ENCODE measurements around the gene IP6K1.

Gene IP6K1

DNA sequence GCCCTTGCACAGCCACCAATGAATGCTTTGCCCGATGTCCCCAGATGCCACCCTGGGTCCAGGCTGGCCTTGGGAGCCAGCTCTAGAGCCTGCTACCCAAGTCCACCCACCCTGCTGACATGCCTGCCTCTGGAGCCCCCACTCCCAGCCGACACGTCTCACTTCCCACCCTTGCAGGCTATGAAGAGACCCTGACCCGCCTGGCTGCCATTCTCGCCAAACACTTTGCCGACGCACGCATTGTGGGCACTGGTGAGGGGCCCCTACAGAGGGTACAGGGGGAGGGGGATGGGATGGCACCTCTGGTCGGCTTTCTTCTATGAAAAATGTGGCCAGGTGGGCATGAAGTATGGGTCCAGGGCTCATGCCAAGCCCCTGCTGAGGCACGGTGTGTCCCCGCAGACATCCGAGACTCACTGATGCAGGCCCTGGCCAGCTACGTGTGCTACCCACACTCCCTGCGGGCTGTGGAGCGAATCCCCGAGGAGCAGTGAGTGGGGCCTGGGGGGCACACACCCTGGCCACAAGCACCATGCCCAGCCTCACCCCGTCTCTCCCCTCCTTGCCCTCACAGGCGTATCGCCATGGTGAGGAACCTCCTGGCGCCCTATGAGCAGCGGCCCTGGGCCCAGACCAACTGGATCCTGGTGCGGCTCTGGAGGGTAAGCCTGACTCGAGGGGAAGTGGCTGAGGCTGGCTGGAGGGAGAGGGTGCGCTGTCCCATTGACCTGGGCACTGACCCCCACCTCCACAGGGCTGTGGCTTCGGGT is 72.8 kb downstream of the IP6K1 start:
- no peak overlapping the region for H3K4me3 ChIP-seq (ENCODE audit: low read depth, low read length)
- DNase-seq (ENCODE audit: low read depth) = no peak
- TF ChIP-seq, protein P1, sequence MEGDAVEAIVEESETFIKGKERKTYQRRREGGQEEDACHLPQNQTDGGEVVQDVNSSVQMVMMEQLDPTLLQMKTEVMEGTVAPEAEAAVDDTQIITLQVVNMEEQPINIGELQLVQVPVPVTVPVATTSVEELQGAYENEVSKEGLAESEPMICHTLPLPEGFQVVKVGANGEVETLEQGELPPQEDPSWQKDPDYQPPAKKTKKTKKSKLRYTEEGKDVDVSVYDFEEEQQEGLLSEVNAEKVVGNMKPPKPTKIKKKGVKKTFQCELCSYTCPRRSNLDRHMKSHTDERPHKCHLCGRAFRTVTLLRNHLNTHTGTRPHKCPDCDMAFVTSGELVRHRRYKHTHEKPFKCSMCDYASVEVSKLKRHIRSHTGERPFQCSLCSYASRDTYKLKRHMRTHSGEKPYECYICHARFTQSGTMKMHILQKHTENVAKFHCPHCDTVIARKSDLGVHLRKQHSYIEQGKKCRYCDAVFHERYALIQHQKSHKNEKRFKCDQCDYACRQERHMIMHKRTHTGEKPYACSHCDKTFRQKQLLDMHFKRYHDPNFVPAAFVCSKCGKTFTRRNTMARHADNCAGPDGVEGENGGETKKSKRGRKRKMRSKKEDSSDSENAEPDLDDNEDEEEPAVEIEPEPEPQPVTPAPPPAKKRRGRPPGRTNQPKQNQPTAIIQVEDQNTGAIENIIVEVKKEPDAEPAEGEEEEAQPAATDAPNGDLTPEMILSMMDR (IDR thresholded peaks at IDR 0.05; ENCODE audit: control insufficient read depth, extremely low read depth, insufficient read depth) = no peak

DNA sequence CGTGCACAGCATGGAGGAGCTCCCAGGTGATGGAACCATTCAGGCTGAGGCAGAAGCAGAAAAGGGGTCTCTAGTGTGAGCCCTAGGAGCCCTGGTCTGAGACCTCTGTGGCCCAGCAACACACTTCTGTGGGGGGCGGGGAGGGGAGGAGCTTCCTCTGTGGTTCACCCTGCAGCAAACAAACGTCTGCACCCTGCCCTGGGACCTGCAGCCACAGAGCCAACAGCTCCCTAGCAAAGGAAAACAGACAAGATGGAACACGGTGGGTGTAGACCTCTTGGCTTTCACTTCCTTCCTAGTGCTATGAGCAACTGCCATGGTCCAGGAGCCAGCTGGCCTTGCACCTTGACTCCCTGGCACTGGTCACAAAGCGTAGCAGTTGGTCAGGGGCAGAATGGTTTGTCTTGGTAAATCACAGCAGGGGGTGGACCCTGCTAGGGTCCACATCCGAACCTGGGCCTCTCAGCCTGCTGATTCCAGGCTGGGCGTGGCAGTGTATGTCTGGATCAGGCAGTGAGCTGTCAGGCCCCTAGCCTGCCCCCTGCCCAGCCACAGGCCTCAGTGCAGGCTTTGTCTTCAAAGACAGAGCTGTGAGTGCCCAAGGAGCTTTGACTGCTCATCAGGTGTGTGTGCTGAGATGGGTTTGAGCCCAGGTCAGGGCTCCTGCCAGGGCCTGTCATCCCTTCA is 73.6 kb downstream of the IP6K1 start:
- TF ChIP-seq, protein P1 (IDR thresholded peaks at IDR 0.05; ENCODE audit: control insufficient read depth, extremely low read depth, insufficient read depth) = no peak
- no peak for DNase-seq (ENCODE audit: low read depth)
- H3K4me3 ChIP-seq (ENCODE audit: low read depth, low read length) = no peak overlapping the region

DNA sequence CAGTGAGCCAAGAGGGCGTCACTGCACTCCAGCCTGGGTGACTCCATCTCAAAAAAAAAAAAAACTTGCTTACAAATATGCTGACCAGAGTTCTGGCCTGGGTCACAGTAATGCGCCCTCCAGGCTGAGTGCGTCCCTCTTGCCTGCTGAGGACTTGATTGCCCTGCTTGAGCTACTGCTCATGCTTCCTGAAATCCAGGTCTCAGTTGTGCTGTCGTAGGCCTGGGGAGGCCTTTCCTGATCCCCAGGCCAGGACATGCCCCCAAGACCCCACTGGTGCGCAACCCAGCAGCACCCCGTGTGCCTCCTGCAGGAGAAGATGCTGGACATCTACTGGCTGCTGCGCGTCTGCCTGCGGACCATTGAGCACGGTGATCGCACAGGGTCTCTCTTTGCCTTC is 74.2 kb downstream of the IP6K1 start:
- no peak overlapping the region for H3K4me3 ChIP-seq (ENCODE audit: low read depth, low read length)
- DNase-seq (ENCODE audit: low read depth) = no peak
- TF ChIP-seq, protein P1 (IDR thresholded peaks at IDR 0.05; ENCODE audit: control insufficient read depth, extremely low read depth, insufficient read depth) = no peak

DNA sequence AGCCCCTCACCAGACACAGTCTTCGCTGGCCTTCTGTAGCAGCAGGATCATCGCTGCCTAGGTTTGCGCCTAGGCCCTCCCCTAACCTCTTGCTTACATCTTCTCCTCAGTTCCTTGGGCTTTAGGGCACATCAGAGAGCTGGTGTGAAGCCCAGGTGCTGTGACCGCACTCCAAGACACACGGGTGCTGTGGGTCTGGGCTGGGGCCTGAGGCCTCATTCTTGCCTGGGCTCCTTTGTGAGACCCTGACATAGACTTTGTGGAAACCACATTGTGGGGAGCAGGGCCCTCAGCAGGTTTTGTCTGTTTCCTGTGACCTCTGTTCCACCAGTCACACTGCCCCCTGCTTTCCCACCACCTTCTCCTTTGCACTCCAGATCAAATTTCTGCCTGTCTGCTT is 74.9 kb downstream of the IP6K1 start:
- no peak for DNase-seq (ENCODE audit: low read depth)
- TF ChIP-seq, protein P1 (IDR thresholded peaks at IDR 0.05; ENCODE audit: control insufficient read depth, extremely low read depth, insufficient read depth) = no peak
- no peak overlapping the region for H3K4me3 ChIP-seq (ENCODE audit: low read depth, low read length)

DNA sequence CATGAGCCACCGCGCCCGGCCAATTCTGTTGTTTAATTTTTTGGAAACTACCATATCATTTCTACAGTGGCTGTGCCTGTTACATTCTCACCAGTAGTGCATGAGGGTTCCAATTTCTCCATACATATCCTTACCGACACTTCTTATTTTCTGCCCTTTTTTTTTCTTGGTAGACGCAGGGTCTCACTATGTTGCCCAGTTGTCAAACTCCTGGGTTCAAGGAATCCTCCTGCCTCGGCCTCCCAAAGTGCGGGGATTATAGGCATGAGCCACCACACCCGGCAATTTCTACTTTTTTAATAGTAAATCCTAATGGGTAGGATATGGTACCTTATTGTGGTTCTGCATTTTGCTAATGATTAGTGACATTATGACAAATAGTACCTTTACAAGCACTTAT is 76.5 kb downstream of the IP6K1 start:
- no peak overlapping the region for H3K4me3 ChIP-seq (ENCODE audit: low read depth, low read length)
- DNase-seq (ENCODE audit: low read depth) = no peak
- TF ChIP-seq, protein P1 (IDR thresholded peaks at IDR 0.05; ENCODE audit: control insufficient read depth, extremely low read depth, insufficient read depth) = no peak

DNA sequence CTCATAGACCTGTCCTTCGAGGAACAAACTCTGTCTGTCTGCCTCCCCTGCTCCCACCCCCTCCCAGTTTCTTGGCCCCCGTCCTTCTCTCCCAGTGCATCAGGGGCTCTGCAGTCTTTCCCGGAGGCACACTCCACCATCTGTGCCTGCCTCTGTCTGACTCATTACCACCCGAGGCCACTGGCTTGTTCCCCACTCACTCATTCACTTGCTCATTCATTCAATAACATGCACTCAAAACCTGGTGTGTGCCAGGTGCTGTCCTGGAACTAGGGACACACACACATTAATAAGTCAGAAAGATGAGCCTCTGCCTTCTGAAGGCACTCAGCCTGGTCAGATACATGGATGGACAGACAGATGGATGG is 79.2 kb downstream of the IP6K1 start:
- DNase-seq (ENCODE audit: low read depth) = no peak
- TF ChIP-seq, protein P1 (IDR thresholded peaks at IDR 0.05; ENCODE audit: control insufficient read depth, extremely low read depth, insufficient read depth) = no peak
- H3K4me3 ChIP-seq (ENCODE audit: low read depth, low read length) = no peak overlapping the region
